HG02759 (cell line): ENCODE data around the gene ZNF438.
A peak's percentile ranks its signal among the peaks of the same experiment; 100 is the strongest.
"Not testable (repeated sequence)": the region's sequence is repeated elsewhere in the genome, so short reads cannot be mapped to it uniquely, and the experiment has no call there.

Source experiments
- ATAC-seq: cut with Tn5 transposase; IDR thresholded peaks from one replicate; pipeline ENCODE4 v1.9.1; 2021; ENCODE audit warnings: mild to moderate bottlenecking, moderate library complexity; ENCODE audit not compliant: unreplicated experiment

The ZNF438 gene

DNA sequence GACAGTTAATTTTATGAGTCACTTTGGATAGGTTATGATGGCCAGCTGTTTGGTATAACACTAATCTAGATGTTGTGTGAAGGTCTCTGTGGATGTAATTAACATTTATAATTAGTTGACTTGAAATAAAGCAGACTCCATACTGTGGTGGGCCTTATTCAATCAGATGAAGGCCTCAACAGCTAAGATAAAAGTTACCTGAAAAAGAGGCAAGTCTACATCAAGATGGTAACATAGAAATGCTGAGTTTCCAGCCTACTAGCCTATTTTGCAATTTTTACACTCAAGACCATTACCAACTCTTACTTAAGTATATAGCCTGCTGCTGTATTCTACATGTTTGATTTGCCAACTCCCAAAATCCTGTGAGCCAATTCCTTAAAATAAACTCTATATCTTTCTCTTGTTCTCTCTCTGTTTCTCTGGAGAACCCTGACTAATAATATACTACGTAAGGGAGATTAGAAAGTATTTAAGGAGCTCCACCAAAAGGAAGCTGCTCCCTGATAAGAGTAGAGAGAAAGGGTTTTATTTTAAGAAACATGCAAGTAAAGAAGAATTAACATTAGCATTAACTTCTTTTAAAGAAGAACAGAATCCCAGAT lies 42.7 kb downstream of the ZNF438 start:
- ATAC-seq, result no peak

DNA sequence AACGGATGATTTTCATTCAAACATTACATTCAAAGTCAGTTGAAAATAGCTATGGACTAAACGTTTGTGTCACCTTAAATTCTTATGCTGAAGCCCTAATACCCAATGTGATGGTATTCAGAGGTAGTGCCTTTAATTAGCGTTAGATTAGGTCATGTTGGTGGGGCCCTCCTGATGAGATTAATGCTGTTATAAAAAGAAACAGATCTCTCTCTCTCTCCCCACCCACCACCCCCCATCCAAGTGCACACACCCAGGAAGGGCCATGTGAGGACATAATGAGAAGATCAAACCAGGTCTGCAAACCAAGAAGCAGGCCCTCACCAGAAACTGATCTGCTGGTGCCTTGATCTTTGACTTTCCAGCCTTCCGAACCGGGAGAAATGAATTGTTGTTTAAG lies 44.2 kb downstream of the ZNF438 start:
- no peak for ATAC-seq

DNA sequence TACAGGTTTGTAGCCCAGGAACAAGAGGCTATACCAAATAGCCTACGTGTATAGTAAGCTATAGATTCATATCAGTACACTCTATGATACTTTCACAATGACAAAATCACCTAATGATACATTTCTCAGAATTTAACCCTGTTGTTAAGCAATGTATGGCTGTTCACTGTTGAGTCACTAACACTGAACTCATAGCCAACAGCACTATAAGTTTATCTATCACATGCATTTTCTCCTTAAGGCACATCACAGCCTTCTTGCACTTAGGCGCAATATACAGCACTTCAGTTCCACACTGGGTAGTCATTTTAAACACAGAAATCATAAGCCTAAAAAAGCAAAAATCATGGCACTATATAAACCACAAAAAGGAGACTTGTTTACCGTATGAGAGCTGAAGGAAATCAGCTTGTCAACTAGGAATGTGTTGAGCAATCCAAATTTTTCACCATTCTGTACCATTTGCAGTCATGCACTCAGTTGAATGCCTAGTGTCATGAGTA lies 45.6 kb downstream of the ZNF438 start:
- no peak for ATAC-seq

DNA sequence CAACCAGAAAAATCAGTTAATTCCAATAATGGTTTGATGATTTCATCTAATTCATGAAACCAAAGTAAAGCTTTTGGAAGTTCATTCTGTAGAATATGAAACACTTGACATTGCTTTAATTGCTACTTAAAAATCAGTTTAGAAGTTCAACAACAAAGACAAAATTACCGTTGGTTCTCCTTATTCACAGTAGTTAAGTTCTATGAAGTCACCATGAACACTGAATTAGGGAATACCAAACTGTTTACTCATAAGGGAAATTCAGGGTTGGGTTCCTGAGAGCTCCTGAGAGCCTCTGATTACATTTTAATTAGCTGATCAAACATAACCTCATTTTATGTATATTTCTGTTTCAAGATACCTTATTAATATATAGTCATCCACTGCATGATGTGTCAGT lies 46.2 kb downstream of the ZNF438 start:
- no peak for ATAC-seq

DNA sequence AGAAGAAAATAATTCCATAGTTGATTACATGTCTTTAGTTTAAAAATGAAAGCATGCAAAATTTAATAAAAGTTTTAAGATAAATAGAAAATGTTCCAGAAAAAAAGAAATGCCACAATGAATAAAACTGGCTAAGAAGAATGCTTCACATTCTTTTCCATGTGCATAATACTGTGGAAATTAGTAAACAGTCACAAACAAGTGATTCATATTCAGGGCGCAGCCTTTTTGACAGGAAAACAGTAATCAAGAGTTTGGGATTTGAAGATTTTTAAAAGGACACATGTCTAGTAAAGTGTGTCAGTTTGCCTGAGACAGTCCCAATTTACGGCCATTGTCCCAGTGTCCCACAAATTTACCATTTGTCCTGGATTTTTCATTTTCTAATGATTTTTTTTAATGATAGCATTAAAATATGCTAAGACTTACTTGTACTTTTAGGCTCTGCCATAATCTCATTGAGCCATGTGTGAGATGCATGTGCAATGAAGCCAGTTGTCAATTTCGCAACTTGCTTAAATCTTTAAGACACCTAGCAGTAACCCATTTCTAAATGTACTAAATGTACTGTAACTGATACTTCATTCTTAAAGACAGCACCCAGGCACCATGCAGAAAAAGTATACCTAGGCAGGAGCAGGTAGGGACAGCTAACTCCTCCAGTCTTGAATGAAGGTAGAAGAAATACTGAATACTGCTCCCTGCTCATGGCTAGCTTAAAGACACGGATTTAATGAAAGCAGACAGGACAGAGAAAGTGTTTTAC lies 46.9 kb downstream of the ZNF438 start:
- no peak for ATAC-seq

DNA sequence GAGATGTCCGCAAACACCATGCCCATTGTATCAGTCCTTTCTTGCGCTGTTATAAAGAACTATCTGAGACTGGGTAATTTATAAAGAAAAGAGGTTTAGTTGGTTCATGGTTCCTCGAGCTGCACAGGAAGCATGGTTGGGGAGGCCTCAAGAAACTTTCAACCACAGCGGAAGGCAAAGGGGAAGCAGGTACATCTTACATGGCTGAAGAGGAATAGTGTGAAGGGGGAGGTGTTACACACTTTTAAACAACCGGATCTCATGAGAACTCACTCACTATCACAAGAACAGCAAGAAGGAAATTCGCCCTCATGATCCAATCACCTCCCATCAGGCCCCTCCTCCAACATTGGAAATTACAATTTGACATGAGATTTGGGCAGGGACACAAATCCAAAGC lies 48.5 kb downstream of the ZNF438 start:
- ATAC-seq, result not testable (repeated sequence)

DNA sequence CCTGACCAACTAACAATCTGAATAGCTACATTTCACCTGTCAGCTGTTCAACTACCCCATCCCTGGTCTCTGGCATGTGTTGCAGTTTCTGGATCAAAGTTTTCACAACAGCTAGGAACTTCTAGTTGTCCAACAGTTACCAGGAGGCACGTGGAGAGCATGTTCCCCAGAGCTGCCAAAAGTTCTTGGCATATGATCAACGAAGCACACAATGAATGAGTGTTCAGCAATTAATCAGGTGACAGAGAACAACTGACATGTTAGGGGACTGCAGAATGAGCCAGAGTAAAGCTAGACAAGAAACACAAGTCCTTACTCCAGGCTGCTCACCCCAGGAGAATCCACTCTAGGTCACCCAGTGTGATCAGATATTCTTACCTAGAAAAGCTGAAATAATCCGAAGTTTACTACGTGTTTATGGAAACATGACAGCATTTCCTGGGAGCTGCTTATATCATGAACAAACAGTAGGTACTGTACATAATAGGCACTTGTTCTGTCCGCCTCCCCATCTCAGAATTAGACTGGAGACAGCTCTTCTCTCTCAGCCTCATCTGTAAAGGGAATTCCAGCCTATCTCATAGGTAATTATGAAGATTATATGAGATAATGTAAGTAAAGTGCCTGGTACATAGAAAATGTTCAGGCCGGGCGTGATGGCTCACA lies 50.6 kb downstream of the ZNF438 start:
- no peak for ATAC-seq

DNA sequence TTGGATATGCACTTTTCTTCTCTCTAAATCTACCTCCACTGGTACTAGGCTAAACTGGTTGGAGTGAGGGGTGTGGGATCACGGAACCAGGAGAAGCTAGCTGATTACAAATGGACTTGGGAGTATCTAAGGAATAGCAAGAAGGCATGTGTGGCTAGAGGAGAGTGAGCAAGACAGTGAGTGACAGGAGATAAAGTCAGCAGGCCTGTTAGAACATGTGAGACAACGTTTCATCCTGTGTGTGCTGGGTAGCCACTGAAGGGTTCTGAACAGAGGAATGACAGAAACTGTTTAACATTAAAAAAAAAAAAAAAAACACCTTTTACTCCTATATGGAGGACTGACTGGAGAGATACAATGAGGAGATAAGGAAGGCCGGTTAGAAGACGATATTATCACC lies 51.7 kb downstream of the ZNF438 start:
- no peak for ATAC-seq

DNA sequence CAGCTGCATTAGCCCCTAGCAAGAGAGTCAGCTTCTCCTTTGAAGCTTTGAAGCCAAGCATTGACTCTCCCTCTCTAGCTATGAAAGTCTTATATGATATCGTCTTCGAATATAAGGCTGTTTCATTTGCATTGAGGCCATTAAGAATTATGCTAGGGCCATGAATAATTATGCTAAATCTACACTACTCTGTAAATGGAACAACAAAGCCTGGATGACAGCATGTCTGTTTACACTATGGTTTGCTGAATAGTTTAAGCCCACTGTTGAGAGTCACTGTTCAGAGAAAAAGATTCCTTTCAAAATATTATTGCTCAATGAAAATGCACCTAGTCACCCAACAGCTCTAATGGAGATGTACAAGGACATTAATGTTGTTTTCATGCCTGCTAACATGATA lies 52.8 kb downstream of the ZNF438 start:
- ATAC-seq, result no peak

DNA sequence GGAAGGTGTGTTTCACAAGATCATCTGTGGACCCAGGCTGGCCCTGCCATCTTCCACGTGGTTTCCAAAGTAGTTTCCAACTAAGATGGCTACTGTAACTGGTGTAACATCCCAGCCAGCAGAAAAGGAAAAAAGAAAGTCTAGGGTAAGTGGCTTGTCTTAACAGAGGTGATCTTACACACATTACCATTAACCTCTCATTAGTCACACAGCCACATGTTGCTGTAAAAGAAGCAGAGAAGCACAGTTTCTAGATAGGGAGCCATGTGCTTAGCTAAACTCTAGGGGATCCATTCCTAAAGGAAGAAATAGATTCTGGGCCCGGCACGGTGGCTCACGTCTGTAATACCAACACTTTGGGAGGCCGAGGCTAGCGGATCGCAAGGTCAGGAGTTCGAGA lies 54.3 kb downstream of the ZNF438 start:
- ATAC-seq, result no peak

DNA sequence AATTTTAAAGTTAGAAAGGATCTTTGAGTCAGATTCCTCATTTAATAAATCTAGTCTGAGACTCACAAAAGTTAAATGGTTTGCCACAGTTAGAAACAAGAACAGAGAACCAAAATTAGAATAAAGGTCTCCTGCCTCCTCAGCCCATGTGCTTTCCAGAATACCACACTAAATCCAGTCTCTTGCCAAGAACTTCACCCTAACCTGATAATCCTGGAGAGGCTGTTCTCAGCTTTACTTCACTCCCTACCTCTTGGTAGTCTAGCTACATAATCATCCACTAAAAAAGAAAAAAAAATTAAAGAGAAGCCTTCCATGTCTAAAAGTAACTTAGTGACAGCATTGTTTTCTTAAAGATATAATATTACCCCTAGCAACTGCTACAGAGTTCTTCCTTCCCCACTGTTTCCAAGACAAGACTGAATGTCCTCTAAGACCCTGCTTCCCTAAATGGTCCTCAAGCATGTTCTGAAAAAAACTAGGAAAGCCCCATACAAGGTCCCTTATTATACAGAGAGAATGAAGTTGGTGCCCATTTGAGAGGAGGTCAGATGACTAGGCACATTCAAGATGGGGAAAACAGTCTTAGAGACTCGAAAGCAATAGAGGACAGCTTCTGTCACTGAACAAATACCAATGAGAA lies 56.8 kb downstream of the ZNF438 start:
- ATAC-seq, result no peak

DNA sequence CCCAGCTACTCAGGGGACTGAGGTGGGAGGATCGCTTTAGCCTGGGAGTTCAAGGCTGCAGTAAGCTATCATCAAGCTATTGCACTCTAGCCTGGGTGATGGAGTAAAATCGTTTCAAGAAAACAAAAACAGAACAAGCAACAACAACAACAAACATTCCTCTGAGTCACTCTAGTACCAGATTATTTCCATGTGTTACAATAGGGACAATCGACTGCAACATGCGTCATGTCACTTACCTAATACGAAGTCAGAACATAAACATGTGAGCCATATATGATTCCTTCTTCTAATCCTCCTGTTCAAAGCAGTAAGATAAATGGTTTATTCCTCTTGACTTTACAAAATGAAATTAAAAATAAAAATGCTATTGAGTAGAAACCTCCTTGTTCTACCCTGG lies 57.3 kb downstream of the ZNF438 start:
- no peak for ATAC-seq

DNA sequence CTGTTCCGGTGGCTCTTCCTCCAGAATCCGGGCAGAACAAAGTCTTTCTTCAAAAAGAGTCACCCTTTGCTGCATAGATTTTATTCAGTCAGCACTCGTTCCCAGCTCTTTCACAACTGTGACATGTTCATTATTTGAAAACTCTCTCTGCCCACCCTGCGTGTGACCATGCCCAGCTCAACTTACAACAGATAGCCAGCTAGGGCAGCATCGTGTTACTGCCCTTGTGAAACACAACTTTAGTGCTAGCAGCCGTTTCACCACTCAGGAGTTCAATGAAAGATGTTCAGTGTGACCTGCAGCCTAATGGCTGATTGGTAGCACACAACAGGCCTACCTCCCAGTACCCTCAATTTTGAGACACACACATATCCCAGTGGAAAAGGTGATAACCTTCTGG lies 57.9 kb downstream of the ZNF438 start:
- ATAC-seq, result no peak

DNA sequence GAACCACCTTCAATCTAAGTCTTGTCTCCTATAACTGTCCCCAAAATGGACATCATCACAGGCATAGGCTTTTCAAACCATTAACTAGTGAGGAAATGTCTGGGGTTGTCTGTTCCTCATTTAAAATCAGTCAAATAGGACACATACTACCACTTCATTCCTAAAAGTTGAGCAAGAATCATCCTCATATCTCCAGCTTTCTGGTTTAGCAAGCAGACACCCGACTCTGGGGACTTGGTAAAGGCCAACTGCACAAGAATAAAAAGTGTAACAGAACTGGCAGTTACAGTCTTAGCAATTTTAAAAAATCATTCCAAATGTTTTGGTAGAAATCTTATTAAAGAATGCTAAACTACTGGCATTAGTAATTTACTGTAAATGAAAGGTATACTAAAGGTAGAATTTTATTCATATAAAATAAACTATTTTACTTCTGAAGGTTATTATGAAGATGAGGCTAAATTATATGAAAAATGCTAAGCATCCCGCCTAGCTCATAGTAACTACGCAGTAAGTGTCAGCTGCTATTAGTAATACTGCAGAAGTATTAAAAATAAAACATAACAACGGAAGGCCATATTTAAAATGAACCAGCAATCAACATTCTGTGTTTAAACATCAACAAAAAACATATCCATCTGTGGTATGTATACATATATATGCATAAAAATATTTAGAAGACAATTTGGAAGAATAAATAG lies 60.8 kb downstream of the ZNF438 start:
- ATAC-seq, result no peak

DNA sequence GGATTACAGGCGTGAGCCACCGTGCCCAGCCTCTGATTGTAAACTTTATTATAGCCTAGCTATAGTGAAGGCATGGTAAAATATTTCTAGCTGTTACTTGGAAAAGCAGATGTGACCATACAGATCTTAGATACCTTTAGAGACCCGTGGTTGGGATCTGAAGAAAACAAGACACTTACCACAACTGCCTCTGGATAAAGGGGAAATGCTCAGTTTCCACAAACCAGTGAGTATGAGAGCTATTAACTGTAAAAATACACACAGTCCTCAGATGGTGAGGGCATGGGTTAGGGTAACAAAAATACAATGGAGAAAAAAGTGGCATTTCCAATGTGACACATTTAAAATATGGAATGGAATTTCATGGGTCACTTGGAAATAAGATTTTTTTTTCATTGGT lies 63.0 kb downstream of the ZNF438 start:
- no peak for ATAC-seq

DNA sequence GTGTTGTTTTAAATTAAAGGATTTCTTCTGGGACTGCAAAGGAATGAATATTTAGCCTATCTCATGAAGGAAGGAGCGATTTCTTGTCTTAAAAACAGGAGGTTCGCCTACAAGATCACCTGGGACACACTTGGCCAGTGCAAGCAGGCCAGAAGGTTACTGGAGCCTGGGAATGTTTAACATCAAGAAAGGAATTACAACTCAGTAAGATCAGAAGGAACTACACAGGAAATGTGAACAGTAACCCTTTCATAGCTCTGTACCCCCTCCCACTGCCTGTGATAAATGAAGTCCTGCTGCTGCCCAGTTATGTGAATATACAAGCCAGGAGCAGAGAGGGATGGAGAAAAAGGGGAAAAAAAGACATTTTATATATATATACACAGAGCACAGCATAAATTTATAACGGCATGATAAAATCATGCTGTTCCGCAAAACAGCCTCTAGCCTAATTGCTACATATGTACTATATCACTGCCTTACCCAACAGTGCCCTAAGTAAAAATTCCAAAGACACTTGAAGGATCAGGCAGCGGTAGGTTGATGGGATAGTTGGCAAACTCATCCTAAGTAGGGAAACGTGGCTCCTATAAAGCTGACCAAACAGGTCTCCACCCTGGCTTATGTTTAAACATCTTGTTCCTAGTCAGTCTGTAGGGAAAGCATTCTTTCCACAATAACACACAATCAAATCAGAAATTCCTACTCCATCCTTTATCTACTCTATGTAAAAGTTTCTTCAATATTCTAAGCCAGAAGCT lies 63.8 kb downstream of the ZNF438 start:
- no peak for ATAC-seq

DNA sequence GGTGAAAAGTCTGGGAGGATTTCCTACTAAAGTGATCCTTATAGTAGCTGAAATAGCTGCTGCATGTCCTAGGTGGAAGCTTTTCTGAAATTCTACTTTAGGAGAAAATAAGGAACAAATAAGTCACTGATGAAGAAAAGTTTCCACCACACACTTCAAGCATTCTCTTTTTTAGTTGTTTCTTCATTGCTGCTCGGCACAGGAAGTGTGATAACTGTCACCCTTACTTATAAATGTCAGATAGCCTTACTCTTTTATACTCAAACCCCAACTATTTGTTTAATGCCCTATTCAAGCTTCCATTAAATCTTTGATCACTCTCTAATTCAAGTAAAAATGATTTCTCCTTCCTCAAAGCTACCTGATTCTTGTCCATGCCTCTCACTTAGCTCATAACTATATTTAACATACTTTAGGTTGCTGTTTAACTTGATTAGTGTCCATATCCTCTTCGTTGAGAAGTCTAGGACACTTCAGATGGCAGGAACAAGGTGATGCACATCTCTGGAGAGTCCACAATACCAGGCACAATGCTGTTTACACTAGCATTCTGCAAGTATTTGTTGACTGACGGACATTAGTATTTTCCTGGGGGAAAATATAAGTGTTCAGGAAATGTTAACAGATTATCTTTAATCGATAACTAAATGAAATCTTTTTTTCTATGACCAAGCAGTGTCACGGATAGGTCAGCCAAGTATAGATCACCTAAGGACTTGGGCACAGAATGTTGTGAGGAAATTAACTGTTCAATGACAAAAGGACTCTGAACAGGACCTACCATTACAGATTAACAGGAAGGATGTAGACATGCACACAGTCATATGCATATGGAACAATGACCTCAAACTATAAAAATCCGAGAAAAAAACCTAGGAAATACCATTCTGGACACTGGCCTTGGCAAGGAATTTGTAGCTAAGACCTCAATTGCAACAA lies 67.4 kb downstream of the ZNF438 start:
- ATAC-seq, result no peak

DNA sequence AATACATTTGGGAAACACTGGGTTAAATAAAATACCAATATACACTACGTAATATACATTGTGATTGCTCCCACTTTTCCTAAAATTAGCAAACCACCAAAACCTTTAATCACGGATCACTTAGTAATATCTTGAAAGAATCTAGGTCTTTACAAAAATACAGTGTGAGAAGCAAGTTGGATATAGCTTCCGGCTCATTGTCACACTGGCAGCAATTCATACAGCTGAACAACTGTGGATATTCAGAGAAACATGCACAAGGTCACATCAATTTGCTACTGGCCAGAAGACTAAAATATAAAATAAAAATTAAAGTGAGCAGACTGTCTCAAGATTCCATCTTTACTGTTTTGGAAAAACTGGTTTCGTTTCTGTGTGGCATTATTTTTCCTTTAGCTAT lies 69.1 kb downstream of the ZNF438 start:
- ATAC-seq, result no peak

DNA sequence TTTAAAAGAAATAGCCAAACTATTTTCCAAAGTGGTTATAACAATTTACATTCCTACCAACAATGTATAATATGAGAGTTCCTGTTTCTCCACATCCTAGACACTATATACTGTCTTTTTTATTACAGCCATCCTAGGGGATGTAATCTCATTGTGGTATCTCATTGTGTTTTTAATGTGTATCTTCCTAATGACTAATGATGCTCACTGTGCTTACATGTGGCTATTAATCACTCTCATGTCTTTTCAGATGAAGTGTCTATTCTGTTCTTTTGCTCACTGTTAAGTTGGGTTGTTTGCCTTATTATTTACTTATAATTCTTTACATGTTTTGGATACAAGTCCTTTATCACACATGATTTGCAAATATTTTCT lies 71.8 kb downstream of the ZNF438 start:
- peak; percentile 9 for ATAC-seq
